Fibroblast of lung (primary cell): ENCODE measurements around the gene IRF9. TPM values are rescaled to one million over a fixed set of nuclear protein-coding genes. Genes with fewer than 3 reads are reported as not detected.

ENCODE experiments used
- DNase-seq, 2 donors: peaks; one replicate each; pipeline versions ENCODE4 v3.0.0 to v3.0.0-alpha.2; 2010; ENCODE audit warnings: low read depth in 2 of 2
- H2AFZ ChIP-seq: 2 replicates; pipeline ENCODE4 v1.5.1; 2012; ENCODE audit warnings: low read length, control low read depth, inconsistent platforms
- H3K27ac ChIP-seq: 2 replicates; pipeline ENCODE4 v1.5.1; 2011; ENCODE audit warnings: low read length, control low read depth; ENCODE audit not compliant: insufficient read depth
- H3K27me3 ChIP-seq: 2 replicates; pipeline ENCODE4 v1.5.1; 2011; ENCODE audit warnings: mild to moderate bottlenecking, low read length; ENCODE audit not compliant: control insufficient read depth, insufficient read depth
- H3K36me3 ChIP-seq: 2 replicates; pipeline ENCODE4 v1.5.1; 2011; ENCODE audit warnings: low read length; ENCODE audit not compliant: control insufficient read depth, insufficient read depth
- H3K4me1 ChIP-seq: 2 replicates; pipeline ENCODE4 v1.5.1; 2011; ENCODE audit warnings: low read length; ENCODE audit not compliant: control insufficient read depth, insufficient read depth; ENCODE audit errors: extremely low read depth
- H3K4me2 ChIP-seq: 2 replicates; pipeline ENCODE4 v1.5.1; 2011; ENCODE audit warnings: low read length, control low read depth; ENCODE audit not compliant: insufficient read depth; ENCODE audit errors: extremely low read depth
- H3K4me3 ChIP-seq, 4 experiments: fragments of 200-600 bp in 1 of 4; sonication (generic) in 1 of 4; replicated peaks in 1 of 4; 2 replicates each; pipeline ENCODE4 v1.5.1; 2011 to 2016; ENCODE audit warnings: low read length in 4 of 4, low read depth in 3 of 4, mild to moderate bottlenecking in 3 of 4, control low read depth in 2 of 4, inconsistent platforms in 1 of 4, mixed read lengths in 1 of 4; ENCODE audit not compliant: insufficient read depth in 1 of 4; ENCODE audit errors: control extremely low read depth in 1 of 4
- H3K79me2 ChIP-seq: 2 replicates; pipeline ENCODE4 v1.5.1; 2012; ENCODE audit warnings: mild to moderate bottlenecking, low read length, inconsistent platforms; ENCODE audit not compliant: control insufficient read depth, insufficient read depth
- H3K9ac ChIP-seq: 2 replicates; pipeline ENCODE4 v1.5.1; 2011; ENCODE audit warnings: mild to moderate bottlenecking, low read length, control low read depth; ENCODE audit not compliant: insufficient read depth
- H3K9me3 ChIP-seq: 2 replicates; pipeline ENCODE4 v1.5.1; 2012; ENCODE audit warnings: low read depth, low read length; ENCODE audit not compliant: control insufficient read depth, insufficient read depth
- H4K20me1 ChIP-seq: 2 replicates; pipeline ENCODE4 v1.5.1; 2011; ENCODE audit warnings: low read length; ENCODE audit not compliant: control insufficient read depth, insufficient read depth; ENCODE audit errors: extremely low read depth
- CTCF ChIP-seq, 2 donors: IDR thresholded peaks in 1 of 2; conservative IDR thresholded peaks in 1 of 2; 1 replicate in 1 of 2; 2 replicates in 1 of 2; pipeline ENCODE4 v1.5.1; 2011 to 2012; ENCODE audit warnings: low read length in 2 of 2, control low read depth in 1 of 2, inconsistent platforms in 1 of 2, low read depth in 1 of 2, mild to moderate bottlenecking in 1 of 2
- EZH2 ChIP-seq: IDR thresholded peaks from 2 replicates; pipeline ENCODE4 v1.5.1; 2012; ENCODE audit warnings: low read length, control low read depth, mild to moderate bottlenecking; ENCODE audit errors: missing control alignments
- polyA plus RNA-seq, 2 donors: library from polyadenylated mRNA; depleted of rRNA in 1 of 2; stranded (reverse) in 1 of 2; unstranded in 1 of 2; fragments of >200 nt; gene quantifications; 2 replicates each; pipeline ENCODE4 v1.2.1, GENCODE V29; 2011 to 2012; ENCODE audit warnings: missing spikeins in 1 of 2
- total RNA-seq: library from RNA; depleted of rRNA; stranded (reverse); fragments of >200 nt; gene quantifications from 2 replicates; pipeline ENCODE4 v1.2.1, GENCODE V29; 2014

IRF9 gene
- total and polyA plus RNA-seq, 2 donors (not counting 1 experiment from before 2014, with no cell fraction given) = 79.9 to 142 TPM

DNA sequence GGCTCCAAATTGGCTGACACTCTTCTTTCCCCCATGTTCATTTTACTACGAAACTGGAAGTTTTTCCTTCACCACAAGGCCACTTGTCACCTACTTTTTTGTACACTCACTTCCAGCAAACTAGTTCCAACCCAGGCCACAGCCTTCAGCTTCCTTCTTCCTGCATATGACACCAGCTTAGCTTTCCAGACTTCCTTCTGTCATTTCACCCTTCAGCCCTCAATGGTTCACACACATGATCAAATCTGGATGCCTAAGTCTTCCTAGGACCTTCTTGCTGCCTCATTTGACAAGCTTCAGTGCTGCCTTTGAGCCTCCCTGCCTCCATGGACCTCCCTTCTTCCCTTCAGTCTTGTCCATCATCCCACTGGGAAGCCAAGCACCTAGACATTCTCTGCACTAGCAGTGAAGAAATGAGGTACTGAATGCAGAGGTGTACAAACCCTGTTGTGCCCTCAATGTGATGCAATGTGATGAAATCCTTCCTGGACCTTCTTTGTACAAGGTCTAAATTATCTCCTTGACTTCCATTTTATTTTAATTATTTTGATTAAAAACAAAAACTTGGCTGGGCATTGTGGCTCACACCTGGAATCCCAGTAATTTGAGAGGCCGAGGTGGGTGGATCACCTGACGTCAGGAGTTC, 6.5 kb downstream of the IRF9 start:
- peaks cover 7% of the 10 kb centered on the region for H3K79me2 ChIP-seq
- H3K4me1 ChIP-seq = peaks cover 2% of the 10 kb centered on the region
- no peak overlapping the region for H3K4me2 ChIP-seq
- no peaks in the 10 kb centered on the region for H3K9me3 ChIP-seq
- H3K9ac ChIP-seq = no peak overlapping the region
- H3K4me3 ChIP-seq = no peak overlapping the region
- TF ChIP-seq CTCF (conservative IDR thresholded peaks at IDR 0.05 in 1 of 2, IDR thresholded peaks at IDR 0.05 in 1 of 2; ENCODE audit: low read depth in 1 of 2, low read length in 2 of 2) (no peak), EZH2 (no peak)
- DNase-seq = no peak
- no peak overlapping the region for H3K27ac ChIP-seq
- peaks cover 34% of the 10 kb centered on the region for H3K36me3 ChIP-seq
- no peaks in the 10 kb centered on the region for H4K20me1 ChIP-seq
- no peak overlapping the region for H2AFZ ChIP-seq
- H3K27me3 ChIP-seq = no peaks in the 10 kb centered on the region

- no peak within 1 kb of the TSS for H2AFZ ChIP-seq
- no peaks in the 10 kb centered on the region for H3K27me3 ChIP-seq
- peak within 1 kb of the TSS in 1 of 4 experiments; percentile 44 for H3K4me3 ChIP-seq
- H4K20me1 ChIP-seq = no peaks in the 10 kb centered on the region
- TF ChIP-seq CTCF (conservative IDR thresholded peaks at IDR 0.05 in 1 of 2, IDR thresholded peaks at IDR 0.05 in 1 of 2; ENCODE audit: low read depth in 1 of 2, low read length in 2 of 2) (no peak), EZH2 (no peak)
- peak; percentile 85 to 96 for DNase-seq
- no peak within 1 kb of the TSS for H3K4me2 ChIP-seq
- H3K4me1 ChIP-seq = no peaks in the 10 kb centered on the region
- H3K9me3 ChIP-seq = no peaks in the 10 kb centered on the region
- no peak within 1 kb of the TSS for H3K9ac ChIP-seq
- H3K36me3 ChIP-seq = peaks cover 9% of the 10 kb centered on the region
- H3K27ac ChIP-seq = no peak within 1 kb of the TSS
- H3K79me2 ChIP-seq = no peaks in the 10 kb centered on the region
Observed at GRCh38 chr14:24171422-24172260, 10.6 kb downstream of the IRF9 start, which contains the start of gene REC8. TSS of gene REC8 (plus strand) at chr14:24172080. CDS start at chr14:24172553, 473 bp downstream.

- Histone ChIP-seq H3K79me2 (no peaks in the 10 kb centered on the region), H2AFZ (no peak overlapping the region), H3K27me3 (no peaks in the 10 kb centered on the region), H4K20me1 (no peaks in the 10 kb centered on the region), H3K4me1 (no peaks in the 10 kb centered on the region), H3K36me3 (peaks cover 11% of the 10 kb centered on the region), H3K9me3 (no peaks in the 10 kb centered on the region), H3K4me3 (peak overlapping the region in 1 of 4 experiments; percentile 44), H3K9ac (no peak overlapping the region), H3K4me2 (no peak overlapping the region), H3K27ac (no peak overlapping the region)
- DNase-seq = no peak
- no peak for TF ChIP-seq EZH2
- TF ChIP-seq CTCF (conservative IDR thresholded peaks at IDR 0.05 in 1 of 2, IDR thresholded peaks at IDR 0.05 in 1 of 2; ENCODE audit: low read depth in 1 of 2, low read length in 2 of 2) = no peak
Observed at GRCh38 chr14:24172261-24172860, 11.3 kb downstream of the IRF9 start.
